Middle frontal gyrus (tissue), 1 donor: ENCODE measurements around the gene ELK1.

ENCODE experiments used
- DNase-seq: peaks from one replicate; pipeline ENCODE4 v3.0.0-alpha.2; 2015; ENCODE audit warnings: low spot score; ENCODE audit errors: extremely low spot score

ELK1 gene

GRCh38 chrX:47645530-47645929, 4.8 kb downstream of the ELK1 start:
- DNase-seq = no peak

DNA sequence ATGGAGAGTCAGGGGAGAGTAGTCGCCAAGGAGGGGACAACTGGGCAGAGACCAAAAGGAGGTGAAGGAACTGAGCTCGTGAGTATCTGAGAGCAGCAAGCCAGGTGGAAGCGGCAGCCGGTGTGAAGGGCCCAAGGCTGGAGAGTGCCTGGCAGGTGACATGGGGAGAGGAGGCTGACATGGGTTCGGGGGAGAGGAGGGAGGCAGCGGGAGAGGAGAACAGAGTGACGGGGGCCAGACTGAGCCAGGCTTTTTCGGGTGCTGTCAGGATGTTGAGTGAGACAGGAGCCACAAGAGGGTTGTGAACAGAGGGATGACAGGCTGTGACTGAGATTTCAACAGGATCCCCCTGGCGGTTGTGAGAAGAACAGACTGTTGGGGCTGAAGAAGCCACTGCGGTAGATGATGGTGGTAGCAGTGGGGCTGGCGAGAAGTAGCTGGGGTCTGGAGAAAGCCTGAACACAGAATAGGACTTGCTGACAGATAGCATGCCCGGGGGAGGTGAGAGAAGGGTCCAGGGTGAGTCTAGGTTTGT, 5.7 kb downstream of the ELK1 start:
- DNase-seq = no peak

DNA sequence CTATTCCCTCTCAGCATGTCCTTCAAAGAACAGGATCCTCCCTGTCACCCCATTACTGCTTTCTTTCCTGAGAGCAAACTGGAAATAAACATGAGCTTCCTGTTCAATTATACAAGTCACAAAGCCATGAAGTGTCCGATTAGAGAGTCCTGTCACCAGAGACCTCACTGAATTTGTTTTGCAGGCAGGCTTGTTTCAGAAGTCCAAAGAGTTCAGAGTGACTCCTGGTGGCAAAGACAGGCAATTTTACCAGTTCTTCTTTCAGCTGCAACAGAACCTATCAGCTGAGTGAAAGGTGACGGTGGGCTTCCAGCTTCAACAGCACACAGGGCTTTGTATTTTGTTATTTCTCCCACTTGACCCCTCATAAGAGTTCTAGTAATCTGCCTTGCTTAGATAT, 6.4 kb downstream of the ELK1 start:
- no peak for DNase-seq

DNA sequence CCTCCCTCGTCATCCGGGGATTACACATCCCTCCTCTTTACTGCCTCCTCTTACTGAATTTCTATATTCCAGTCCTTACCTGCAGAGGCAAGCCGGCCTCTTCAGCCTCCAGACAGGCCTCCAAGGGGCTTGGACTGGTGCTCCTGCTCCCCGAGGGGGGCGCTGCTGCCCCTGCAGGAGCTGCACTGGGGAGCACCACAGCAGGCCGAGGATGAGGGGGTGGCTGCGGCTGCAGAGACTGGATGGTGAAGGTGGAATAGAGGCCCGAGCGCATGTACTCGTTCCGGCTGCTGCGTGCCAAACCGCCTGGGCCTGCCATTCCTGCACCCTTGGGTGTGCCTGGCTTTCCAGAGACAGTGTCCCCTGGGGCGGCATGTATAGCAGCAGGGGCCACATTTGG, 11.5 kb downstream of the ELK1 start:
- no peak for DNase-seq

- no peak for DNase-seq
Measured at GRCh38 chrX:47637546-47638195, 12.7 kb downstream of the ELK1 start.

- DNase-seq = no peak
Measured at GRCh38 chrX:47634871-47635575, 15.3 kb downstream of the ELK1 start.

DNA sequence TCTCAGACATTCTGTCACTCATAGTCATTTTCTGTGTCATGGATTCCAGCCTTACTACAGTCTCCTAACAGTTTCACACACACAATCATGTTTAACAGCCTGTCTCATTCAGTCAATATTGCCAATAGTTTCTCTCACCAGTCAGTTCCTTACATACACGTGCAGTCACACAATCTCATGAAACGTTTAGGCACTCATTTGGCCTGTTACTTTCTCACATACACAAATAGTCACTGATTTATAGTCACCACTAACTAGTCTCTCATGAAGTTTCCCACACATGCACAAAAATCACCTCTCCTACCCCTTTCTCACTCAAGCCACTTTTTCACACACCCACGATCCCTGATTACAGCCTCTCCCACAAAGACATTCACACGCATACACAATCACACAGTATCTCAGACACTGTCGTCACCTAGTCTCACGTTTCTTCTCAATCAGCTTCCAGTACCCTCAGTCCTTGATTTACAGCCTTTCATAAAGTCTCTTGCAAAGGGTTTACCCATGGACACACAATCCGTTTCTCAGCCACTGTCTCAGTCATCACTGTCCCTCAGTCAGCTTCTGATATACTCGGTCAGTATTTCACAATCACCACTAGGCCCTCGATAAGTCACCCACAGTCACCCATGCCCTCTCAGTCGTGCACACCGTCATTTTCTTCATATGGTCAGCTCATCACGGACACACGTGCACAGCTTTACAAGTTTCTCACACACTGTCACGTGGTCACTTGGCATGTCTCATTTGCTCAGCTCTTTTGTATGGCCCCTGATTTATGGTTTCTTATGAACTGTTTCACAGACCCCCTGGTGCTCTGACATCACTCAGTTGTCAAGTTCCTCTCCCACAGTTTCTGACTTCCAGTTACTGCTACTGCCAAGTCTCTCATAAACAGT, 16.4 kb downstream of the ELK1 start:
- no peak for DNase-seq

- no peak for DNase-seq
Measured at GRCh38 chrX:47632666-47633065, 17.7 kb downstream of the ELK1 start.

- DNase-seq = no peak
Measured at GRCh38 chrX:47631676-47632075, 18.7 kb downstream of the ELK1 start.

DNA sequence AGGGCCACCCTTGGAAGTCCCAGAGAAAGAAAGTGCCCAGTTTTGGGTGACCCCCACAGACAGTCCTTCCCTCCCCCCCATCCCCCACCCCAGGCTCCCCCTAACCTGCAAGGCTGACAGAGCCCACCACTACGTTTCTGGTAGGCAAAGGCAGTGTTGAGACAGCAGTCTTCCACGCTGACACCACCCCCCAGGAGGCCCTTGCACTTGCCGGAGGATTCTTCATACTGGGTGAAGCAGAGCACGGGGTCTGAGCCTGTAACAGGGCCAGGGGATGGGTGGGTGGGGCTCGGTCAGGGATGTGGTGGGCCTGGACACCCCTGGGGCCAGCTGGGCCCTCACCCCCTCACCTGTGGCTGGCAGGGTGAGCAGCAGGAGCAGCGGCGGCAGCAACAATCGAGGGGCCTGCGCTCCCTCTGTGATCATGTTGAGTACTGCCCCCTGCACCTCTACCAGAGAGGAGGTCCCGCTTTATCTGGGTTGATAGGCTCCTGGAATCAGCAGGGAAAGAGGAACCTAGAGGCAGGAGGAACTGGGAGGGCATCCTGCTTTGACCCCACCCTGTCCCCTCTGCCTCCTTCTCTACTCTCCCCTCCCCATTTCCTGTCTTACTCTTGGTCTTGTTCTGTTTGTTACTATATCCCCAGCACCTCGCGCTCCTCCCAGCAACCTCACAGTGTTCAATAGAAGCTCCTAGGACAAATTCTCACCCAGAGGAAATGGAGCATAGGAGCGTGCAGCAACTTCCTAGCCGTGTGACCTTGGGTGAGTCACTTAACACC, 20.8 kb downstream of the ELK1 start, which contains the start of gene CFP:
Gene CFP (minus strand): TSS at position 512 of the 782 bp plus-strand sequence. CDS start 86 bp downstream, at position 426.
- DNase-seq = no peak

GRCh38 chrX:47628982-47629381, 21.4 kb downstream of the ELK1 start:
- DNase-seq = no peak

DNA sequence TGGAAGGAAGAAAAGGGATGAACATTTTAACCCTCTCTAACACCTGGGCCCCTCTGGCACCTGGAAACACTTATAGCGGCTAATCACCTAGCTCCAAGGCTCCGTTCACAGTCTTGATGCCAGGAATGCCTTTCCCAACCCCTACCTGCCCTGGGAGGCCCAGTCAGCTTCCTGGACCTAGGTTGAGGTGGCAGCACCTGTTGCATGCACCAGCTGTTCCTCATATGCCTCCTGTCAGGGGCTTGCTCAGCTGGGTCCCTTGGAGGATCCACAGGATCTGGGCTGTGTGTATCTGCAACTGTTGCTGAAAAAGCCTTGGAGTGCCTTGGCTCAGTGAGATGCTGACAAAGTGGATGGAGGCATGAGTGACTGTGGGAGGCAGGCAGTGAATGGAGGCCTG, 25.0 kb downstream of the ELK1 start:
- DNase-seq = no peak

DNA sequence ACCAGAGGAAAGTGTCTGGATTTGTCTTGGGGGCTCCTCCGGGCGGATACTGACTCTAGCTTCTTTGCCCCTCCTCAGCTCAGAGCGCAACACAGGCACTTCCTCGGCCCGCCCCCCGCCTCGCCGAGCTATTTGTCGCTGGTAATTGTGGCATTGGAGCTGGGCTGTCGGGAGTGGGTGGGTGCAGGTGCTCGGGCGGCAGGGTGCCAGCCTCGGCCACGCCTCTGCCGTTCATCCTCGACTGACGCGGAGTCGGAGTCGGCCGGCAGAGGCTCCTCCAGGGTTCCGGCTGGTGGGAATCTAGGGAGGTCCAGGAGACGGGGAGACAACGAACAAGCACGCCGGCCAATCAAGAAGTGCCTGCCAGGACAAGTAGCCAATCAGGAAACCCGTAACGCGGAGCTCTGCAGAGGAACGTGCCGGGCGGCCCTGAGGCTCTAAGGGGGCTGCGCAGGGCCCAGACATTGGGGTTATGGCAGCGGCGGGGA, 26.8 kb downstream of the ELK1 start:
- DNase-seq = peak; percentile 32

GRCh38 chrX:47621851-47622250, 28.5 kb downstream of the ELK1 start:
- no peak for DNase-seq

GRCh38 chrX:47620303-47620685, 30.1 kb downstream of the ELK1 start:
- DNase-seq = no peak

GRCh38 chrX:47619486-47620302, 30.7 kb downstream of the ELK1 start, which contains the start of gene SYN1:
TSS of gene SYN1 (minus strand) at chrX:47619857. CDS start at chrX:47619728, 129 bp downstream.
- DNase-seq = peak; percentile 69

GRCh38 chrX:47618923-47619485, 31.4 kb downstream of the ELK1 start:
- DNase-seq = no peak

DNA sequence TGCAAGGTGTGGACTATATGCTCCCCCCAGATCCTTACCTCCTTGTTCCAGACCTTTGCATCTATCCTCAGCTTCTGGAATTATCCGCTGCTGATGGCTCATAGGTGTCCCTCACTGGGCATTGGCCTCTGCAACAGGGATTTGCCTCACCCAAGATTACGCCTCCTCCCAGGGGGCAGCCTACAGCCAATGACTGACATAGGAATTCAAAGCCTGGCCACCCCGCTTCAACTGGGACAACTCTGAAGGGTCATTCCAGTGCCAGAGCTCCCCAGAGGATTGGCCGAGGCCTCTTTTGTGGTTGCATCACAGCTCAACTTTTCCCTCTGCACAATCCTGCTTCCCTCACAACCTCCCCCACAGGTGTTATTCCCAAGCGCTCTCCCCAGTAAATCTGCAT, 35.7 kb downstream of the ELK1 start:
- DNase-seq = no peak

- DNase-seq = no peak
Measured at GRCh38 chrX:47613082-47613481, 37.3 kb downstream of the ELK1 start.

- no peak for DNase-seq
Measured at GRCh38 chrX:47612418-47612817, 37.9 kb downstream of the ELK1 start.
